Activated CD4-positive, alpha-beta T cell treated with anti-CD3 and anti-CD28 coated beads for 36 hours (primary cell): ENCODE data around the gene DHX35. TPM values are rescaled to one million over a fixed set of nuclear protein-coding genes. Genes with fewer than 3 reads are reported as not detected.
A peak's percentile ranks its signal among the peaks of the same experiment; 100 is the strongest.

ENCODE experiments used
- ATAC-seq: fragments of 200-7000 bp; cut with Tn5 transposase; one replicate; pipeline ENCODE4 v1.10.0; 2021; ENCODE audit warnings: mild to moderate bottlenecking, moderate library complexity
- CTCF ChIA-PET: fragments of 350-600 bp; sonication (Branson Sonifier 250); formaldehyde crosslinking; loops from one replicate; lab custom pipeline; 2021; ENCODE audit warnings: antibody characterized with exemption; lab: Charles Lee
- POLR2A ChIA-PET: fragments of 350-600 bp; sonication (Branson Sonifier 250); formaldehyde crosslinking; loops from one replicate; lab custom pipeline; 2021; ENCODE audit warnings: antibody characterized with exemption, inconsistent platforms; lab: Charles Lee
- DNase-seq: peaks from one replicate; pipeline ENCODE4 v3.0.0-alpha.2; 2020
- H3K27ac Mint-ChIP-seq: one replicate; pipeline ENCODE4 v1.8.0; 2021; ENCODE audit warnings: mixed read lengths
- H3K27me3 Mint-ChIP-seq: one replicate; pipeline ENCODE4 v1.8.0; 2021; ENCODE audit warnings: mixed read lengths
- H3K36me3 Mint-ChIP-seq: one replicate; pipeline ENCODE4 v1.8.0; 2021; ENCODE audit warnings: low read depth, mixed read lengths
- H3K4me1 Mint-ChIP-seq: one replicate; pipeline ENCODE4 v1.8.0; 2021; ENCODE audit warnings: mixed read lengths
- H3K4me3 Mint-ChIP-seq: one replicate; pipeline ENCODE4 v1.8.0; 2021; ENCODE audit warnings: mild to moderate bottlenecking, moderate library complexity, mixed read lengths
- H3K9me3 Mint-ChIP-seq: one replicate; pipeline ENCODE4 v1.8.0; 2021; ENCODE audit warnings: low read depth, mixed read lengths
- intact Hi-C, 2 experiments: fragments of 100-400 bp; cut with DNase I in 1 of 2; cut with micrococcal nuclease in 1 of 2; formaldehyde crosslinking; loops; one replicate each; pipeline versions ENCODE4 v1.14.2 to v1.15.1; 2022 to 2024; cut with DNase I, micrococcal nuclease
- total RNA-seq, 2 experiments: library from RNA; stranded (reverse); gene quantifications; one replicate each; pipeline ENCODE4 v1.2.3, GENCODE V29; 2021

Gene DHX35
- total RNA-seq, 2 experiments from 2014 or later: 8.7 to 12.0 TPM

DNA sequence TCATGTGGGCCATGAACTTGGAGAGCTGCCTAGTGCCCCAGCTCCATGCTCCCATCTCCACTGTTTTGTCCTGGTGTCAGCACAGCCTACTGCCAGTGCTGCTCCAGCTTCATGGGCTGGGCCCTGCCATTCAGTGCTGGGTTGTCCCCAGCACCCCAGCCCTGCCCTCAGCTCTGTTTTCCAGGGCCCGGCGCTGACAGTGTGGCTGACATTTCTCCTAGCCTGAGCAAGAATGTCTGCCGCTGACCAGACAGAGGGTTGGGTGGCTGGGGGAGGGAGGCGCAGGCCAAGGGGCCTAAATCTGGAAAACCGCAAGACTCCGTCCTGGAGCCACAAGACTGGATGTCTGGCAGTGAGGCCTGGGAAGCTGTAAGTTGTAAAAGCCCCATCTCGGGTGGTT is 78.9 kb downstream of the DHX35 start:
- intact Hi-C loops: no loop called here
- DNase-seq: no peak
- POLR2A ChIA-PET: no interaction called here
- no peak for ATAC-seq
- Mint-ChIP-seq H3K27ac (no peak overlapping the region), H3K4me3 (no peak overlapping the region), H3K9me3 (no peaks in the 10 kb centered on the region), H3K36me3 (peaks cover 7% of the 10 kb centered on the region), H3K4me1 (no peaks in the 10 kb centered on the region), H3K27me3 (no peaks in the 10 kb centered on the region)
- CTCF ChIA-PET: interaction anchor here (0.6 kb wide), 1 partner anchor 524 kb away, joined by 3 read pairs; no protein-coding TSS in a partner anchor

DNA sequence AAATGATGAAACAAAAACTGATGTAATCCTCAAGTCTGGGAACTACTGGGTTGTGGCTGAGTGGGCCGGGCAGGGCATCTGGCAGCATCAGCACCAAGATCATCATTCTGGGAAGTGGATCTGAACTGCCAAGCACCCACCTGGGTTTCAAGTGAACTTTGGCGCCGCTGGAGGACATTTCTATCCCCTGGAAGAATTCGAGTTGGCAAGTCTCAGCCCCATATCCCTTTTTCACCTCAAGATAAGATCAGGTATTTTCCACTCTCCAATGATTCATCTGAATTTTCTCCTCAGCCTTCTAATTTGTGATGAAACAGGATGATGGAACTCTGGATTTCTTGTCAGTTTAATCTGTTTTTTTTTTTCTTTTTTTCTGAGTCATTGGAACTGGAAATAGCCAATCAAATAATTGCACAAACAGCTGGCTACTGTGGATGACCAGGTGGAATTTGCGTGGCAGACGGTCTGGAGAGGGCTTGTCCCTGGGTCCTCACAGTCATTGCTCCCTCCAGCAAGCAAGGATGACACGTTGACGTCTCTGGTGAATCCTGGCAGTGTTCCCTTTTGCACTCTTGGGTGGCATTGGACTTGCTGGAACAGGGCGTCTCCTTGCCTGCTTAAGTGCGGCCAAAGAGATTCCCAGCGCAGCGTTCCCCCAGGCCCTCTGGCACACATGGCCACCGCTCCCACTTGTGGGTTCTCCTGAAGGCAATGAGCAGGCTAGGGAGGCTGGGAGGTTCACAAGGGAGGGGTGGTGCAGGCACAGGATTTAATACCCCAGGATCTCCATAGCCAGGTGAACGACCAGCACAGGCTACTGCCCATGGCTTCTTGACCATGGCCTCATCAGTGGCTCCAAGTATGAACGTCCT is 80.4 kb downstream of the DHX35 start:
- ChIA-PET POLR2A (no interaction called here), CTCF (no interaction called here)
- Mint-ChIP-seq H3K27ac (no peak overlapping the region), H3K27me3 (no peaks in the 10 kb centered on the region), H3K36me3 (peaks cover 7% of the 10 kb centered on the region), H3K4me1 (no peaks in the 10 kb centered on the region), H3K4me3 (no peak overlapping the region), H3K9me3 (no peaks in the 10 kb centered on the region)
- intact Hi-C loops: no loop called here
- ATAC-seq (no peak), DNase-seq (no peak)

DNA sequence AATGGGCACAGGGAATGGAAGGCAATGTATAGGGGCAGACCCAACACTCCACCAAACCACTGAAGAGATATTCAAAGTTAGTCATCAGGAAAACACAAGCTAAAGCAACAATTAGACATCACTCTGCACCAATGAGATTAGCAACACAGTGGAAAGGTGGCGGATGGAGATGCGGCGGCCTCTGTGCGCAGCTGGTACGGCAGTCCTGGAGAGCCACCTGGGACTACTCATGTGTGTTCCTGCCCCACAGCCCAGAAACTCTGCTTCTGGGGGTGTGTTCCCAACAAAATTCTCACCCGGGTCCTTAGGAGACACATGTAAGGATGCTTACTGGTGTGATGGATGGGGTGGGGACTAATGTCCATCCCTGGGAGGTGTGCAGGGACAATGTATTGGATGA is 82.4 kb downstream of the DHX35 start:
- Mint-ChIP-seq H3K4me3 (no peak overlapping the region), H3K9me3 (no peaks in the 10 kb centered on the region), H3K36me3 (peaks cover 7% of the 10 kb centered on the region), H3K27ac (no peak overlapping the region), H3K4me1 (peaks cover under 1% of the 10 kb centered on the region), H3K27me3 (no peaks in the 10 kb centered on the region)
- ATAC-seq (no peak), DNase-seq (no peak)
- CTCF ChIA-PET: interaction anchor here (0.7 to 0.9 kb wide), 2 partner anchors 10 to 45 kb away, joined by 3 read pairs; no protein-coding TSS in a partner anchor
- intact Hi-C loops: no loop called here
- POLR2A ChIA-PET: interaction anchor here (0.7 kb wide), 1 partner anchor 1339 kb away, joined by 6 read pairs; no protein-coding TSS in a partner anchor

DNA sequence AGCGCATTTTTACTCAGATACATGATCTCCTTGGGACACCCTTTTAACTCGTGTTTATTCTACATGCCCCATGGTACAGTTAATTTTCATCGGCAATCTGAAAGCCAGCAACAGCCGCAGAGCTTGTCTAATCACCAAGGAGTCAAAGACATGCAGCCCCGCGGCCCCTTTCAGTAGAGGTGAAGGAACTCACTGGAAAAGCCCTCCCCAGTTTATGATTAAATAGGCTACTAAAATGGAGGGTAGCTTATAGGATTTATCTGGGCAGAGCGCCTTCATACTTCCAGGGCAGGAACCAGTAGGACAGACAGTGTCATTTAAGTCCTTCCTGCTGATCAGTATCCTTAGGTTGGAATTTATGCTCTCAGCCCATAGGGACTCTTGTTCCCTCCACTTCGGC is 83.5 kb downstream of the DHX35 start:
- intact Hi-C loops: loop anchor here (5.0 kb wide), 2 partner anchors 398 to 413 kb away; no protein-coding TSS in a partner anchor
- Mint-ChIP-seq H3K9me3 (no peaks in the 10 kb centered on the region), H3K27me3 (no peaks in the 10 kb centered on the region), H3K4me1 (peaks cover 5% of the 10 kb centered on the region), H3K27ac (no peak overlapping the region), H3K36me3 (peaks cover 5% of the 10 kb centered on the region), H3K4me3 (no peak overlapping the region)
- ChIA-PET CTCF (interaction anchor here (0.6 to 1.7 kb wide), 3 partner anchors 36 to 755 kb away, joined by 3 to 6 read pairs (median 4); no protein-coding TSS in a partner anchor), POLR2A (no interaction called here)
- DNase-seq (no peak), ATAC-seq (no peak)

DNA sequence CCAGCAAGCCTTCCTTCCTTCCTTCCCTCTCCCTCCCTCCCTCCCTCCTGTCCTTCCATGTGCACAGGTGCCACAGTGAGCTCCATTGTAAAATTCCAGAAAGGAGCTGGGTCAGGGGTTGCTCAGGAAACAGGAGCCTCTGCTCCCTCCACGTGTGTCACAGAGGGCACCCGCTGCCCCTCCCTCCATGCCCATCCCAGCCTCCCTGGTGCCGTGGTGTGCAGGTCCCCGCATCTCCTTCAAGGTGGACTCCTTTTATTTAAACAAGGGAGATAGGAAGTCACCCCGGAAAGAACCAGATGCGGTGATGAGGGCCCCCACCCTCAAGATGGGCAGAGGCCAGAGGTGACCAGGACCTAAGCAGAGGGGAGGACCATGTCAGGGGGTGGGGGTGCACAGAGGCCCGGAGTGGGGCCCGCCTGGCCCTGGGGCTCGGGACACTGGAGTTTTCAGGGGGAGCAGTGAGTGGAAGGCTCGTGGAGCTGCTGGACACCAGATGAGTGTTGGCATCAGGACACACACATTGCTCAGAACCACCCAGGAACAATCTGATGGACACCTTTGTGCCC is 85.4 kb downstream of the DHX35 start:
- H3K36me3 Mint-ChIP-seq: no peaks in the 10 kb centered on the region
- no peak overlapping the region for H3K27ac Mint-ChIP-seq
- intact Hi-C loops: loop anchor here (5.0 kb wide), 2 partner anchors 400 to 415 kb away; no protein-coding TSS in a partner anchor
- ChIA-PET POLR2A (no interaction called here), CTCF (interaction anchor here (0.6 to 5.6 kb wide), 7 partner anchors 33 to 123 kb away, joined by 3 to 90 read pairs (median 6); partner anchors contain the start of genes DHX35 and FAM83D)
- no peaks in the 10 kb centered on the region for H3K27me3 Mint-ChIP-seq
- ATAC-seq: no peak
- H3K9me3 Mint-ChIP-seq: no peaks in the 10 kb centered on the region
- no peak overlapping the region for H3K4me3 Mint-ChIP-seq
- H3K4me1 Mint-ChIP-seq: peaks cover 5% of the 10 kb centered on the region
- DNase-seq: no peak

DNA sequence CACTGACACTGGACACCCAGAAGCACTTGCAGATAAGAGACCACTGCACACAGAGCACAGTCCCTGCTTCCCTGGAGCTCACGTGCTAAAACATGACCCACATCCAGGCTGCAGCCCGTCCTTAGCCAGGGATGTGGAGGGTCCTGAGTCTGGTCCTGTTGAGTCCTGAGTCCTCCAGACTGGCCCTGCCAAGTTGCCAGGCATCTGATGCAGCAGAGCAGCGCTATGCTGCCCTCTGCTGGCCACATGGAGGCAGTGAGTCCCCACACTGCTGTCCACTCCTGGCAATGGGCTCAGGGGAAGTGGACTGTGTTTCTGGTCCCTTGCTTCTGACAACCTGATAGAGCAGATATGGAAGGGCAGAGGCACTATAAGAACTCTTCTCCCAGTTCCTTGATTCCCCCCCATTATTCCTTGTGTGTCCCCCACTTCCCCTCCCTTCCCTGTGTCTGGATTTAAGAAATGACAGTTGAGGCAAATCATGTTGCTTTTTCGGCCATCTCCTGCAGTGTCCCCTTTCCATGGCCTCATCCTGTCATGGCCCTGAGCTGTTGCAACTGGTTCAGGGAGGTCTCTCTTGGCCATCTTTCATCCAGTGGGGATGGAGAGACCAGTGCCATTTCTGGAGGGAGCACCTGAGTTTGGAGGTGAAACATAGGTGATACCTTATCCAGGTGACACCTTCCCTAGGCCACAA is 86.0 kb downstream of the DHX35 start:
- POLR2A ChIA-PET: no interaction called here
- H3K27ac Mint-ChIP-seq: no peak overlapping the region

DNA sequence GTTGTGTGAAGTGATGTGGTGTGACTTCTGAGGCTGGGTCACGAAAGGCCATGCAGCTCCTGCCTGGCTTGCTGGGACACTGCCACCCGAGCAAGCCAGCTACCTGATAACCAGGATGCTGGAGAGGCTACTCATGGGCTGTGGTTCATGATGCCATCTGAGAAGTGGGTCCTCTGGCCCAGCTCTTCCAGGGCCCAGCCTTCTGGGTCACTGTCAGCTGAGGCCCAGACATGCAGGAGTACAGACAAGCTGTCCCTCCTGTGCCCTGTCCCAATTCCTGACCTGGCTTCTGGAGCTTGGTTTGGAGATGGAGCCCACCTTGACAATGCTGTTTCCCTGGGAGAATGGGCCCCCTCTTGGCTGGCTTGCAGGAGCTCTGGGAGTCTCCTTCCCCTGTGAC is 87.0 kb downstream of the DHX35 start:
- Mint-ChIP-seq H3K4me3 (no peak overlapping the region), H3K4me1 (peaks cover 5% of the 10 kb centered on the region), H3K9me3 (no peaks in the 10 kb centered on the region), H3K36me3 (no peaks in the 10 kb centered on the region), H3K27me3 (peaks cover 3% of the 10 kb centered on the region), H3K27ac (no peak overlapping the region)
- POLR2A ChIA-PET: interaction anchor here (1.7 kb wide), 1 partner anchor 123 kb away, joined by 9 read pairs; the partner anchor contains the start of gene FAM83D
- ATAC-seq: no peak
- no peak for DNase-seq
- CTCF ChIA-PET: interaction anchor here (0.6 to 5.6 kb wide), 33 partner anchors 8 to 1914 kb away, joined by 3 to 90 read pairs (median 5); partner anchors contain the start of genes DHX35 and FAM83D
- intact Hi-C loops: loop anchor here (5.0 kb wide), 2 partner anchors 402 to 417 kb away; no protein-coding TSS in a partner anchor

More for the DNA sequence above, 86.0 kb downstream of the DHX35 start:
- intact Hi-C loops: loop anchor here (1.0 to 5.0 kb wide), 5 partner anchors 122 to 416 kb away; partner anchors contain the start of genes FAM83D (in 2 of the 2) and ACTR5 (in 1 of the 2)
- CTCF ChIA-PET: interaction anchor here (0.6 to 5.6 kb wide), 23 partner anchors 9 to 1915 kb away, joined by 3 to 90 read pairs (median 5); partner anchors contain the start of genes DHX35 and FAM83D
- DNase-seq: peak; percentile 85
- H3K4me1 Mint-ChIP-seq: peaks cover 5% of the 10 kb centered on the region
- no peaks in the 10 kb centered on the region for H3K9me3 Mint-ChIP-seq
- H3K27me3 Mint-ChIP-seq: peaks cover 3% of the 10 kb centered on the region
- H3K4me3 Mint-ChIP-seq: no peak overlapping the region
- H3K36me3 Mint-ChIP-seq: no peaks in the 10 kb centered on the region
- ATAC-seq: peak; percentile 86

DNA sequence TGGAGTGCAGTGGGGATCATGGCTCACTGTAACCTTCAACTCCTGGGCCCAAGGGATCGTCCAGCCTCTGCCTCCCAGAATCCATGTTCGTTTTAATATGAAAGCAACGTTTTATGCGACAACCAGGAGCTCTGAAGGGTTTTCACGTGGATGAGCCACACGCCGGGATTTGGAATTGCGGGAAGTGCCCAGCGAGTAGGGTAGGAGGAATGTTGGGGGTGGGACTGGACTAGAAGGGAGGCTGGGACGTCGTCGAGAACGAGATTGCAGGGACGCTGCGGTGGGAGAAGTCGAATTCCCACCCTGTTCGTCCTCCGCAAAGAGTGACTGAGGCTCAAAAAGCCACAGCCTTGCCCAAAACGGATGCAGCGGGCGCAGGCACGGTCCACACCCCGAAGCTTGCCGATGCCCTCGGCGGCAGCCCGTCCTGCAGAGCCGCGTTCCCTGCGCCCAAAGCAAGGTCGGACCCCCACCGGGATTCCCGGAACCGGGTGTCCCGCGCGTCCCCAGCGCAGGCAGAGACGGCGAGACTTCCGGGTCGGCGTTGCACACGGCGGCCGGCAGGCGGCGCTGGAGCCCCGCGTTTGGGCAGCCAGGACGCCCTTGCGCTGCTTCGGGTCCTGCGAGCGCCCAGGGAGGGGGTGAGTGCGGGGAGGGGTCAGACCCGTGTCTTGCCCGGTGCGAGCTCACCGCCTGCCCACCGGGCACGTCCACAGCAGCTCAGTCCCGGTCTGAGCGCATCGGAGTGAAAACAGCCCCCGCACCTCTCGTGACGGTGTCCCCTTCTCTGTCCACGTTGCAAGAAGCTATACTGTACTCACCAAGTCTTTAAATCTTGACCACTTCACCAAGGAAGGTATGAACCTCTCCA is 87.8 kb downstream of the DHX35 start:
- H3K4me1 Mint-ChIP-seq: peaks cover 5% of the 10 kb centered on the region
- no peaks in the 10 kb centered on the region for H3K9me3 Mint-ChIP-seq
- POLR2A ChIA-PET: interaction anchor here (1.7 kb wide), 1 partner anchor 124 kb away, joined by 9 read pairs; the partner anchor contains the start of gene FAM83D
- peak; percentile 83 for ATAC-seq
- CTCF ChIA-PET: interaction anchor here (0.6 to 5.6 kb wide), 36 partner anchors 12 to 1955 kb away, joined by 3 to 90 read pairs (median 4); partner anchors contain the start of genes DHX35 and FAM83D
- H3K27ac Mint-ChIP-seq: peak overlapping the region; percentile 48
- H3K36me3 Mint-ChIP-seq: no peaks in the 10 kb centered on the region
- H3K27me3 Mint-ChIP-seq: peaks cover 3% of the 10 kb centered on the region
- H3K4me3 Mint-ChIP-seq: peak overlapping the region; percentile 68
- DNase-seq: peak; percentile 86
- intact Hi-C loops: loop anchor here (1.0 to 5.0 kb wide), 4 partner anchors 31 to 418 kb away; partner anchors contain the start of gene DHX35 (in 1 of the 2)

DNA sequence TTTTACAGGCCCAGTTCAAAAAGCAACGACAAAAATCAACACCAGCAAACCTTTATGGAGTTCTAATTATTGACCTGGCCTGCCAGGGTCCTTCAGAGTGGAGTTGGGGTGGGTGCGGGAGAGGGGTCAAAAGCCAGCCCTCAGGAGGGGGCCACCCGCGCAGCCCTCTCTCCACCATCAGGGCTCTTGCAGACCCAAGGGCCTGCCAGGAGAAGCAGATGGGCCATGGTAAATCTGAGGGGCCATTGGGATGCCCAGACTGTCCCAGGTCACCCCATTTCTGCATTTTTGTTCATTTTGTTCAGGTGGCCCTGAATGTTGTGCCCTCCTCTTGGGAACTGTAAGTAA is 88.4 kb downstream of the DHX35 start:
- intact Hi-C loops: loop anchor here (1.0 kb wide), 2 partner anchors 31 to 88 kb away; partner anchors contain the start of gene DHX35 (in 1 of the 2)
- H3K36me3 Mint-ChIP-seq: no peaks in the 10 kb centered on the region
- no peak for DNase-seq
- H3K27me3 Mint-ChIP-seq: peaks cover 6% of the 10 kb centered on the region
- H3K4me1 Mint-ChIP-seq: peaks cover 5% of the 10 kb centered on the region
- POLR2A ChIA-PET: no interaction called here
- CTCF ChIA-PET: interaction anchor here (0.6 to 5.6 kb wide), 17 partner anchors 12 to 1915 kb away, joined by 3 to 90 read pairs (median 5); partner anchors contain the start of gene FAM83D
- H3K9me3 Mint-ChIP-seq: no peaks in the 10 kb centered on the region
- no peak overlapping the region for H3K27ac Mint-ChIP-seq
- peak overlapping the region; percentile 68 for H3K4me3 Mint-ChIP-seq
- no peak for ATAC-seq

DNA sequence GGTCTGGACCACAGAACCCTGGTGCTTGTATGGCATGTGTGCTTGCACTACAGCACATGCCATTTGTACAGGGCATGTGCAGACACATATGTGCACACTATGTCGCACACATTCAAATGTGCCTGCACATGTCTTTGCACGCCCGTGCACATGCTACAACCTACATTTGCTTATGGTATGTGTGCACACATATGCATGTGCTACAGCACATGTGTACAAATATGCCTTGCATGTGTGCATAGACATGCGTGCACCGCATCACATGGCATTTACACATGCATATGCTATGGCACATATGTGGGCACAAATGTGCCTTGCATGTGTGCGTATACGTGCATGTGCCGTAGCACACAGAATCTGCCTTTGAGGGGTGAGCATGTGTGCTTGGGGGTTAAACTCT is 90.5 kb downstream of the DHX35 start:
- no peak overlapping the region for H3K27ac Mint-ChIP-seq

More for the DNA sequence above, 90.5 kb downstream of the DHX35 start:
- ATAC-seq (no peak), DNase-seq (no peak)
- H3K27me3 Mint-ChIP-seq: peaks cover 7% of the 10 kb centered on the region
- H3K36me3 Mint-ChIP-seq: no peaks in the 10 kb centered on the region
- intact Hi-C loops: no loop called here
- H3K9me3 Mint-ChIP-seq: no peaks in the 10 kb centered on the region
- H3K4me1 Mint-ChIP-seq: peaks cover 5% of the 10 kb centered on the region
- CTCF ChIA-PET: interaction anchor here (5.6 kb wide), 1 partner anchor 128 kb away, joined by 68 read pairs; the partner anchor contains the start of gene FAM83D
- H3K4me3 Mint-ChIP-seq: no peak overlapping the region
- POLR2A ChIA-PET: no interaction called here
